Kidney (tissue), 14 donors: ENCODE measurements around the gene RABL3. TPM values are rescaled to one million over a fixed set of nuclear protein-coding genes. Genes with fewer than 3 reads are reported as not detected.

ENCODE experiments used
- DNase-seq, 5 donors: peaks; one replicate each; pipeline ENCODE4 v3.0.0-alpha.2; 2013 to 2020
- FAIRE-seq: peaks from 2 replicates; lab custom pipeline; 2012; peaks lifted over from hg19 to GRCh38; lab: Jason Lieb, UNC
- H3K27ac ChIP-seq, 2 donors: one replicate each; pipeline ENCODE4 v1.7.0; 2013; ENCODE audit warnings: low read depth in 2 of 2, low read length in 2 of 2, inconsistent platforms in 1 of 2
- H3K27me3 ChIP-seq: one replicate; pipeline ENCODE4 v1.7.1; 2013; ENCODE audit warnings: low read length, inconsistent platforms; ENCODE audit not compliant: control insufficient read depth, insufficient read depth
- H3K36me3 ChIP-seq, 3 donors: one replicate each; pipeline versions ENCODE4 v1.7.0 to v1.7.1; 2013; ENCODE audit warnings: low read length in 3 of 3, control low read depth in 1 of 3, inconsistent platforms in 1 of 3; ENCODE audit not compliant: insufficient read depth in 3 of 3, control insufficient read depth in 2 of 3
- H3K4me1 ChIP-seq, 3 donors: one replicate each; pipeline versions ENCODE4 v1.7.0 to v1.7.1; 2013; ENCODE audit warnings: low read length in 3 of 3, inconsistent platforms in 1 of 3, low read depth in 1 of 3; ENCODE audit not compliant: control insufficient read depth in 2 of 3, insufficient read depth in 2 of 3
- H3K4me3 ChIP-seq, 3 donors: one replicate each; pipeline versions ENCODE4 v1.7.0 to v1.8.1; 2013; ENCODE audit warnings: low read length in 3 of 3, control low read depth in 1 of 3, inconsistent platforms in 1 of 3
- H3K9ac ChIP-seq, 3 donors: one replicate each; pipeline versions ENCODE4 v1.7.0 to v1.7.1; 2013; ENCODE audit warnings: low read length in 3 of 3, control low read depth in 1 of 3, inconsistent platforms in 1 of 3
- H3K9me3 ChIP-seq, 3 donors: one replicate each; pipeline versions ENCODE4 v1.7.0 to v1.7.1; 2013; ENCODE audit warnings: low read length in 3 of 3, control low read depth in 1 of 3, inconsistent platforms in 1 of 3; ENCODE audit not compliant: control insufficient read depth in 2 of 3, insufficient read depth in 1 of 3
- CTCF ChIP-seq: IDR thresholded peaks from 3 replicates; pipeline ENCODE4 v1.5.1; 2012; ENCODE audit warnings: mild to moderate bottlenecking, moderate library complexity, borderline replicate concordance; ENCODE audit not compliant: insufficient read depth; ENCODE audit errors: extremely low read depth
- intact Hi-C: fragments of 100-400 bp; cut with DNase I; formaldehyde crosslinking; loops from one replicate; pipeline ENCODE4 v1.11.1; 2022
- polyA plus RNA-seq: library from polyadenylated mRNA; stranded (reverse); fragments of 350-450 nt; fragmentation: Illumina TruSeq; extraction: RNeasy Lipid Tissue Mini Kit (QIAGEN cat#74804); gene quantifications from one replicate; pipeline ENCODE4 v1.2.3, GENCODE V29; 2014; ENCODE audit warnings: low read depth, low replicate concordance; ENCODE audit not compliant: insufficient read depth
- total RNA-seq: library from RNA; stranded (reverse); fragmentation: NEBNext Ultra II Directional; extraction: Animal tissue kit (Norgen Biotek cat#: 25700); gene quantifications from one replicate; pipeline ENCODE4 v1.2.1, GENCODE V29; 2021
- donor health status: control.
- donor health status: control.
- donor health status: control.
- donor health status: control.
- donor health status: control.
- donor health status: DM: yes; HTN: yes; CAD: no.
- donor health status: Normal renal cell carcinoma (clear cell type).

Gene RABL3
- total and polyA plus RNA-seq, 2 donors from 2014 or later: 16.9 to 30.1 TPM

- DNase-seq (no peak), FAIRE-seq (no peak)
- no peaks in the 10 kb centered on the region for H3K36me3 ChIP-seq
Observed at GRCh38 chr3:120688121-120688520, 54.2 kb downstream of the RABL3 start.

GRCh38 chr3:120685411-120685810 lies 56.9 kb downstream of the RABL3 start:
- intact Hi-C loops: no loop called here
- Histone ChIP-seq H3K36me3 (no peaks in the 10 kb centered on the region), H3K9ac (no peak overlapping the region), H3K27ac (no peak overlapping the region), H3K9me3 (no peaks in the 10 kb centered on the region), H3K27me3 (no peaks in the 10 kb centered on the region), H3K4me3 (no peak overlapping the region), H3K4me1 (peaks cover 0 to 15% (median 15%) of the 10 kb centered on the region in 3 donors)
- FAIRE-seq (no peak), DNase-seq (no peak)
- no peak for TF ChIP-seq CTCF

More at GRCh38 chr3:120688121-120688520, 54.2 kb downstream of the RABL3 start:
- Histone ChIP-seq H3K9me3 (no peaks in the 10 kb centered on the region), H3K4me3 (no peak overlapping the region), H3K27me3 (no peaks in the 10 kb centered on the region), H3K9ac (no peak overlapping the region), H3K4me1 (peaks cover 0 to 6% (median 3%) of the 10 kb centered on the region in 3 donors), H3K27ac (no peak overlapping the region)
- no peak for TF ChIP-seq CTCF
- intact Hi-C loops: no loop called here

GRCh38 chr3:120684896-120685295 lies 57.4 kb downstream of the RABL3 start:
- H3K9me3 ChIP-seq: no peaks in the 10 kb centered on the region
- no peak overlapping the region for H3K9ac ChIP-seq
- H3K27ac ChIP-seq: no peak overlapping the region
- no peaks in the 10 kb centered on the region for H3K36me3 ChIP-seq
- DNase-seq (no peak), FAIRE-seq (no peak)
- H3K4me1 ChIP-seq: peaks cover 0 to 17% (median 15%) of the 10 kb centered on the region in 3 donors
- H3K4me3 ChIP-seq: no peak overlapping the region
- intact Hi-C loops: no loop called here
- H3K27me3 ChIP-seq: no peaks in the 10 kb centered on the region
- TF ChIP-seq CTCF: no peak
